Activated CD4-positive, alpha-beta memory T cell treated with anti-CD3 and anti-CD28 coated beads for 36 hours (primary cell): Measurements from ENCODE around the gene CYCS. TPM values are rescaled to one million over a fixed set of nuclear protein-coding genes. Genes with fewer than 3 reads are reported as not detected.
"Not testable (repeated sequence)": the region's sequence is repeated elsewhere in the genome, so short reads cannot be mapped to it uniquely, and the experiment has no call there.

ENCODE experiments used
- CTCF ChIA-PET: fragments of 350-600 bp; sonication (Branson Sonifier 250); formaldehyde crosslinking; loops from one replicate; lab custom pipeline; 2021; ENCODE audit warnings: antibody characterized with exemption, inconsistent platforms; lab: Charles Lee
- POLR2A ChIA-PET: fragments of 350-600 bp; sonication (Branson Sonifier 250); formaldehyde crosslinking; loops from one replicate; lab custom pipeline; 2021; ENCODE audit warnings: antibody characterized with exemption; lab: Charles Lee
- DNase-seq: peaks from one replicate; pipeline ENCODE4 v3.0.0-alpha.2; 2020
- H3K27ac Mint-ChIP-seq: one replicate; pipeline ENCODE4 v1.8.0; 2021; ENCODE audit warnings: mixed read lengths
- H3K27me3 Mint-ChIP-seq: one replicate; pipeline ENCODE4 v1.8.0; 2021; ENCODE audit warnings: mixed read lengths
- H3K36me3 Mint-ChIP-seq: one replicate; pipeline ENCODE4 v1.8.0; 2021; ENCODE audit warnings: mixed read lengths
- H3K4me1 Mint-ChIP-seq: one replicate; pipeline ENCODE4 v1.8.0; 2021; ENCODE audit warnings: low read depth, mixed read lengths
- H3K4me3 Mint-ChIP-seq: one replicate; pipeline ENCODE4 v1.8.0; 2021; ENCODE audit warnings: mild to moderate bottlenecking, mixed read lengths
- H3K9me3 Mint-ChIP-seq: one replicate; pipeline ENCODE4 v1.8.0; 2021; ENCODE audit warnings: mixed read lengths
- intact Hi-C: fragments of 100-400 bp; cut with micrococcal nuclease; formaldehyde crosslinking; loops from one replicate; pipeline ENCODE4 v1.15.1; 2023
- total RNA-seq, 2 experiments: library from RNA; stranded (reverse); gene quantifications; one replicate each; pipeline ENCODE4 v1.2.3, GENCODE V29; 2021

CYCS gene
- total RNA-seq, 2 experiments from 2014 or later, result 199 to 207 TPM

- no peak for DNase-seq
- Mint-ChIP-seq H3K4me1 (peaks cover 48% of the 10 kb centered on the region), H3K9me3 (no peaks in the 10 kb centered on the region), H3K27ac (peak overlapping the region; percentile 77), H3K27me3 (no peaks in the 10 kb centered on the region), H3K4me3 (peak overlapping the region; percentile 16), H3K36me3 (peaks cover 22% of the 10 kb centered on the region)
- CTCF ChIA-PET, result interaction anchor here (1.2 to 2.9 kb wide), 4 partner anchors 19 to 306 kb away, joined by 3 to 9 read pairs (median 4); a partner anchor contains a TSS
- POLR2A ChIA-PET, result interaction anchor here (0.5 to 1.3 kb wide), 3 partner anchors 297 to 781 kb away, joined by 3 read pairs; no protein-coding TSS in a partner anchor
- intact Hi-C loops, result loop anchor here (1.0 to 5.0 kb wide), 2 partner anchors 195 to 251 kb away; no protein-coding TSS in a partner anchor
Measured at GRCh38 chr7:25117226-25118047, 7.6 kb downstream of the CYCS start.

GRCh38 chr7:25116621-25117020 is 8.4 kb downstream of the CYCS start:
- intact Hi-C loops, result loop anchor here (1.0 to 5.0 kb wide), 2 partner anchors 194 to 250 kb away; no protein-coding TSS in a partner anchor
- H3K27me3 Mint-ChIP-seq, result no peaks in the 10 kb centered on the region
- peak overlapping the region; percentile 7 for H3K27ac Mint-ChIP-seq
- H3K9me3 Mint-ChIP-seq, result no peaks in the 10 kb centered on the region
- ChIA-PET CTCF (interaction anchor here (1.3 to 2.9 kb wide), 3 partner anchors 18 to 296 kb away, joined by 4 to 9 read pairs (median 4); a partner anchor contains a TSS), POLR2A (interaction anchor here (1.3 to 1.4 kb wide), 2 partner anchors 8 to 360 kb away, joined by 3 read pairs; no protein-coding TSS in a partner anchor)
- no peak overlapping the region for H3K4me3 Mint-ChIP-seq
- H3K36me3 Mint-ChIP-seq, result peaks cover 14% of the 10 kb centered on the region
- peaks cover 40% of the 10 kb centered on the region for H3K4me1 Mint-ChIP-seq
- no peak for DNase-seq

GRCh38 chr7:25110514-25110913 is 14.5 kb downstream of the CYCS start:
- H3K9me3 Mint-ChIP-seq, POLR2A ChIA-PET, H3K36me3 Mint-ChIP-seq, H3K27ac Mint-ChIP-seq, H3K27me3 Mint-ChIP-seq, H3K4me1 Mint-ChIP-seq, intact Hi-C loops, H3K4me3 Mint-ChIP-seq, DNase-seq, CTCF ChIA-PET: not testable (repeated sequence)

- no peaks in the 10 kb centered on the region for H3K36me3 Mint-ChIP-seq
- no peaks in the 10 kb centered on the region for H3K27me3 Mint-ChIP-seq
- ChIA-PET CTCF (interaction anchor here (1.8 kb wide), 1 partner anchor 11 kb away, joined by 7 read pairs; no protein-coding TSS in a partner anchor), POLR2A (no interaction called here)
- no peaks in the 10 kb centered on the region for H3K4me1 Mint-ChIP-seq
- intact Hi-C loops, result no loop called here
- no peak overlapping the region for H3K4me3 Mint-ChIP-seq
- no peak for DNase-seq
- no peak overlapping the region for H3K27ac Mint-ChIP-seq
- no peaks in the 10 kb centered on the region for H3K9me3 Mint-ChIP-seq
Measured at GRCh38 chr7:25109276-25109675, 15.8 kb downstream of the CYCS start.

- ChIA-PET CTCF (interaction anchor here (1.9 kb wide), 1 partner anchor 12 kb away, joined by 7 read pairs; no protein-coding TSS in a partner anchor), POLR2A (no interaction called here)
- intact Hi-C loops, result no loop called here
- Mint-ChIP-seq H3K4me1 (no peaks in the 10 kb centered on the region), H3K9me3 (no peaks in the 10 kb centered on the region), H3K4me3 (no peak overlapping the region), H3K36me3 (no peaks in the 10 kb centered on the region), H3K27me3 (no peaks in the 10 kb centered on the region), H3K27ac (no peak overlapping the region)
- DNase-seq, result no peak
Measured at GRCh38 chr7:25105911-25106310, 19.1 kb downstream of the CYCS start.

GRCh38 chr7:25103773-25104172 is 21.3 kb downstream of the CYCS start:
- intact Hi-C loops, result no loop called here
- H3K27ac Mint-ChIP-seq, result no peak overlapping the region

GRCh38 chr7:25101817-25102216 is 23.2 kb downstream of the CYCS start:
- H3K4me3 Mint-ChIP-seq, result no peak overlapping the region
- intact Hi-C loops, result no loop called here
- no peaks in the 10 kb centered on the region for H3K9me3 Mint-ChIP-seq
- no peaks in the 10 kb centered on the region for H3K36me3 Mint-ChIP-seq
- CTCF ChIA-PET, result interaction anchor here (1.0 to 2.5 kb wide), 3 partner anchors 8 to 438 kb away, joined by 3 to 13 read pairs (median 5); no protein-coding TSS in a partner anchor
- H3K27me3 Mint-ChIP-seq, result peaks cover 2% of the 10 kb centered on the region
- no peak for DNase-seq
- POLR2A ChIA-PET, result interaction anchor here (1.0 kb wide), 1 partner anchor 11 kb away, joined by 3 read pairs; no protein-coding TSS in a partner anchor
- no peaks in the 10 kb centered on the region for H3K4me1 Mint-ChIP-seq
- H3K27ac Mint-ChIP-seq, result no peak overlapping the region

More at GRCh38 chr7:25103773-25104172, 21.3 kb downstream of the CYCS start:
- H3K9me3 Mint-ChIP-seq, result no peaks in the 10 kb centered on the region
- ChIA-PET CTCF (interaction anchor here (2.5 kb wide), 1 partner anchor 10 kb away, joined by 13 read pairs; no protein-coding TSS in a partner anchor), POLR2A (no interaction called here)
- no peak for DNase-seq
- H3K4me3 Mint-ChIP-seq, result no peak overlapping the region
- H3K36me3 Mint-ChIP-seq, result no peaks in the 10 kb centered on the region
- no peaks in the 10 kb centered on the region for H3K27me3 Mint-ChIP-seq
- H3K4me1 Mint-ChIP-seq, result no peaks in the 10 kb centered on the region

- intact Hi-C loops, result loop anchor here (1.0 to 10.0 kb wide), 4 partner anchors 62 to 1234 kb away; no protein-coding TSS in a partner anchor
- DNase-seq, result peak; percentile 69
- H3K27ac Mint-ChIP-seq, result no peak overlapping the region
- H3K27me3 Mint-ChIP-seq, result peaks cover 2% of the 10 kb centered on the region
- no peaks in the 10 kb centered on the region for H3K36me3 Mint-ChIP-seq
- POLR2A ChIA-PET, result no interaction called here
- CTCF ChIA-PET, result interaction anchor here (0.6 to 12.4 kb wide), 46 partner anchors 9 to 751 kb away, joined by 3 to 251 read pairs (median 4); partner anchors contain the start of gene CYCS
- H3K4me3 Mint-ChIP-seq, result no peak overlapping the region
- H3K4me1 Mint-ChIP-seq, result peaks cover 11% of the 10 kb centered on the region
- H3K9me3 Mint-ChIP-seq, result no peaks in the 10 kb centered on the region
Measured at GRCh38 chr7:25098096-25099046, 26.7 kb downstream of the CYCS start.

GRCh38 chr7:25095516-25096345 is 29.3 kb downstream of the CYCS start:
- Mint-ChIP-seq H3K27ac (no peak overlapping the region), H3K4me1 (peaks cover 14% of the 10 kb centered on the region), H3K4me3 (no peak overlapping the region), H3K36me3 (no peaks in the 10 kb centered on the region), H3K27me3 (peaks cover 2% of the 10 kb centered on the region), H3K9me3 (no peaks in the 10 kb centered on the region)
- ChIA-PET CTCF (interaction anchor here (1.1 to 12.4 kb wide), 6 partner anchors 65 to 315 kb away, joined by 3 to 251 read pairs (median 26); partner anchors contain the start of gene OSBPL3), POLR2A (no interaction called here)
- DNase-seq, result no peak
- intact Hi-C loops, result loop anchor here (10.0 kb wide), 1 partner anchor 1231 kb away; no protein-coding TSS in a partner anchor

GRCh38 chr7:25093268-25093826 is 31.7 kb downstream of the CYCS start:
- Mint-ChIP-seq H3K4me1 (peaks cover 14% of the 10 kb centered on the region), H3K36me3 (no peaks in the 10 kb centered on the region), H3K9me3 (no peaks in the 10 kb centered on the region), H3K27ac (no peak overlapping the region), H3K27me3 (peaks cover 2% of the 10 kb centered on the region), H3K4me3 (no peak overlapping the region)
- CTCF ChIA-PET, result interaction anchor here (0.6 to 12.4 kb wide), 44 partner anchors 9 to 517 kb away, joined by 3 to 251 read pairs (median 6); partner anchors contain the start of genes CYCS and OSBPL3
- DNase-seq, result peak; percentile 88
- POLR2A ChIA-PET, result no interaction called here
- intact Hi-C loops, result loop anchor here (1.0 to 10.0 kb wide), 7 partner anchors 108 to 1229 kb away; no protein-coding TSS in a partner anchor
